Measurements from ENCODE around the gene EIF2S3. TPM values are rescaled to one million over a fixed set of nuclear protein-coding genes. Genes with fewer than 3 reads are reported as not detected.

EIF2S3 gene
- 426 and 440 TPM in 2 replicates for total RNA-seq
- long read RNA-seq, transcript EIF2S3-201 (12 exons, 2,858 nt): major isoform, 438 of 564 reads
- long read RNA-seq, partial matches to known transcripts: 75 of 564 reads
- long read RNA-seq, other reads (novel, unspliced or antisense): 51 of 564 reads

- H3K27me3 Mint-ChIP-seq (ENCODE audit: low read depth): no peaks in the 10 kb centered on the region
- peak; percentile 88 for TF ChIP-seq CTCF (conservative IDR thresholded peaks at IDR 0.05)
- peak within 1 kb of the TSS; percentile 86 for H3K27ac Mint-ChIP-seq (ENCODE audit: unreplicated experiment)
- peak; percentile 84 for DNase-seq (ENCODE audit: low read depth, low spot score)
- H3K9me3 Mint-ChIP-seq: no peaks in the 10 kb centered on the region
- H3K4me3 Mint-ChIP-seq: no peak within 1 kb of the TSS
- H3K4me1 Mint-ChIP-seq: peaks cover 16% of the 10 kb centered on the region
- H3K36me3 Mint-ChIP-seq (ENCODE audit: low read depth): peaks cover 9% of the 10 kb centered on the region
These were observed at the start of gene EIF2S3 for GRCh38 chrX:24054182-24055042. Gene EIF2S3 (plus strand): TSS chrX:24054956. CDS start chrX:24054969, 13 bp downstream.

DNA sequence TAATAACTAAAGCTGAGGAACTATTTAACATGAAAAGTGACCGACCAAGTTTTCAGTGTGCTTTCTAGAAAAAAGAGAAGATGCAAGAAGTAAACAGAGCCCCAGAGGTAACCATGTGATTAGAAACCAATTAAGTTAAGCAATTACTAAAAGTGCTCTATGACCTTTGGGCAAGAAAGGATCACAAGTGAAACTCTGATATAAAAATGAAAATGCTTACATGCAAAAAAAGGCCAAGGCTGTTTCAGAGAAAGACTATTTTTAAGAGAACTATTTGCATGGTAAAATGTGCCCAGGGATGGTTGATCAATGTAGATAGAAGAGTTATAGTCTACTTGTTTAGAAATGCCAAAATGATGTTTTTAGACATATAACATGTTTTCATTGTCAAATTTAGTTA, 49.7 kb upstream of the EIF2S3 start:
- H3K36me3 Mint-ChIP-seq (ENCODE audit: low read depth): peaks cover 8% of the 10 kb centered on the region
- no peaks in the 10 kb centered on the region for H3K9me3 Mint-ChIP-seq
- H3K27me3 Mint-ChIP-seq (ENCODE audit: low read depth): no peaks in the 10 kb centered on the region
- DNase-seq (ENCODE audit: low read depth, low spot score): no peak
- H3K27ac Mint-ChIP-seq (ENCODE audit: unreplicated experiment): no peak overlapping the region
- H3K4me3 Mint-ChIP-seq: no peak overlapping the region
- no peak for TF ChIP-seq CTCF (conservative IDR thresholded peaks at IDR 0.05)
- H3K4me1 Mint-ChIP-seq: peaks cover 7% of the 10 kb centered on the region

DNA sequence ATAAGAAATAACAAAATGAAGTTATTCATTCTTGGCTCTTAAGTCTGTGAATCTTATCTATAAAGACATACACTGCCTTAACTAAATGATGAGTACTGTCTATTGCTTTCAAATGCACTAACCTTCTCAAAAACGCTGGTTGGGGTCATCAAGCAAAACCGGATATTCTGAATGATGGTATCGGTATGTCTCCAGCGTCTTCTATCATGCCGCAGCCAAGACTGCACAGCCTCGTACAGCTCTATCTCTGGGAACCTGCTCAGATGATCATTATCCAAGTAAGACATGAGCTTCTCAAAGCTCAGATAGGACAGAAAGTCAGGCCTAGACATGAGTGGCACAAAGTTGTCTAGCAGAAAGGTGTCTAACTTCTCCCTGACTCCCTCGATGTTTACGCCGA, 48.9 kb upstream of the EIF2S3 start:
- Mint-ChIP-seq H3K27ac (ENCODE audit: unreplicated experiment) (no peak overlapping the region), H3K27me3 (ENCODE audit: low read depth) (no peaks in the 10 kb centered on the region)
- no peak for TF ChIP-seq CTCF (conservative IDR thresholded peaks at IDR 0.05)

DNA sequence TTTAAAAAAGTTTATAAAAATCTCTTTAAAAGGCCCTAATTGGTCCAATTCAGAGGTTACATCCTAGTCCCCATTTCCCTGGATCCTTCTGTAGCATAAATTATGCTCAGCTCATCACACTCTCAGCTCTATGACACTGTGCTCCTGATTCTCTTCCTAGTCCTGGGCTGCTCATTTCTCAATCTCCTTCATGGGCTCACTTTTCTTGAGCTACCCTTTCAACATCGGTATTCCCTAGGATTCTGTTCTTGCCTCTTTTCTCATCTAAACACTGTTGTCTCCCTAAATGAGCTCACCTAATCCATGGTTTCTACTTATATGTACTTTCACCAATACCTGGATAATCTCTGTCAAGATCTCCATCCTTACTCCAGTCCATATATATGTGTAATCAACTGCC, 42.5 kb upstream of the EIF2S3 start:
- Mint-ChIP-seq H3K4me1 (peaks cover 11% of the 10 kb centered on the region), H3K36me3 (ENCODE audit: low read depth) (peaks cover 5% of the 10 kb centered on the region), H3K27me3 (ENCODE audit: low read depth) (no peaks in the 10 kb centered on the region), H3K27ac (ENCODE audit: unreplicated experiment) (no peak overlapping the region), H3K4me3 (no peak overlapping the region), H3K9me3 (no peaks in the 10 kb centered on the region)
- no peak for DNase-seq (ENCODE audit: low read depth, low spot score)
- TF ChIP-seq CTCF (conservative IDR thresholded peaks at IDR 0.05): no peak

More for the DNA sequence above, 48.9 kb upstream of the EIF2S3 start:
- H3K4me3 Mint-ChIP-seq: no peak overlapping the region
- DNase-seq (ENCODE audit: low read depth, low spot score): no peak
- H3K4me1 Mint-ChIP-seq: peaks cover 7% of the 10 kb centered on the region
- H3K9me3 Mint-ChIP-seq: no peaks in the 10 kb centered on the region
- H3K36me3 Mint-ChIP-seq (ENCODE audit: low read depth): peaks cover 8% of the 10 kb centered on the region

GRCh38 chrX:24014388-24015018, 40.3 kb upstream of the EIF2S3 start:
- Mint-ChIP-seq H3K4me1 (peaks cover 4% of the 10 kb centered on the region), H3K27me3 (ENCODE audit: low read depth) (no peaks in the 10 kb centered on the region), H3K36me3 (ENCODE audit: low read depth) (peaks cover 5% of the 10 kb centered on the region), H3K9me3 (no peaks in the 10 kb centered on the region), H3K4me3 (no peak overlapping the region), H3K27ac (ENCODE audit: unreplicated experiment) (no peak overlapping the region)
- no peak for TF ChIP-seq CTCF (conservative IDR thresholded peaks at IDR 0.05)
- DNase-seq (ENCODE audit: low read depth, low spot score): no peak
